Fibroblast of pulmonary artery (primary cell): ENCODE results near the gene NUP210.
A peak's percentile ranks its signal among the peaks of the same experiment; 100 is the strongest.

Experiments used
- DNase-seq: peaks from one replicate; pipeline ENCODE4 v3.0.0-alpha.2; 2010; ENCODE audit warnings: low read depth
- H3K4me3 ChIP-seq: replicated peaks from 2 replicates; pipeline ENCODE4 v1.5.1; 2011; ENCODE audit warnings: low read depth, mild to moderate bottlenecking, control low read depth, low read length, moderate library complexity
- CTCF ChIP-seq: IDR thresholded peaks from 2 replicates; pipeline ENCODE4 v1.5.1; 2011; ENCODE audit warnings: mild to moderate bottlenecking, control low read depth, low read length, inconsistent platforms; ENCODE audit errors: missing control alignments

Gene NUP210

GRCh38 chr3:13301286-13301987, 118.7 kb downstream of the NUP210 start:
- no peak overlapping the region for H3K4me3 ChIP-seq
- DNase-seq, result peak; percentile 50
- no peak for TF ChIP-seq CTCF

- no peak overlapping the region for H3K4me3 ChIP-seq
- no peak for DNase-seq
- no peak for TF ChIP-seq CTCF
These were observed 119.4 kb downstream of the NUP210 start for GRCh38 chr3:13300546-13301285.

GRCh38 chr3:13299531-13300155, 120.5 kb downstream of the NUP210 start:
- no peak for TF ChIP-seq CTCF
- H3K4me3 ChIP-seq, result no peak overlapping the region
- DNase-seq, result no peak

- DNase-seq, result no peak
These were observed 123.5 kb downstream of the NUP210 start for GRCh38 chr3:13296662-13297061.

GRCh38 chr3:13294442-13295351, 125.4 kb downstream of the NUP210 start:
- no peak overlapping the region for H3K4me3 ChIP-seq
- no peak for DNase-seq
- no peak for TF ChIP-seq CTCF

More at GRCh38 chr3:13296662-13297061, 123.5 kb downstream of the NUP210 start:
- H3K4me3 ChIP-seq, result no peak overlapping the region
- no peak for TF ChIP-seq CTCF

GRCh38 chr3:13292375-13292774, 127.7 kb downstream of the NUP210 start:
- no peak for TF ChIP-seq CTCF
- DNase-seq, result no peak
- no peak overlapping the region for H3K4me3 ChIP-seq
